ENCODE data around the gene AQR. TPM values are rescaled to one million over a fixed set of nuclear protein-coding genes. Genes with fewer than 3 reads are reported as not detected.
A peak's percentile ranks its signal among the peaks of the same experiment; 100 is the strongest.

AQR gene
- total RNA-seq, 2 donors from 2014 or later: 12.5 to 14.5 TPM

DNA sequence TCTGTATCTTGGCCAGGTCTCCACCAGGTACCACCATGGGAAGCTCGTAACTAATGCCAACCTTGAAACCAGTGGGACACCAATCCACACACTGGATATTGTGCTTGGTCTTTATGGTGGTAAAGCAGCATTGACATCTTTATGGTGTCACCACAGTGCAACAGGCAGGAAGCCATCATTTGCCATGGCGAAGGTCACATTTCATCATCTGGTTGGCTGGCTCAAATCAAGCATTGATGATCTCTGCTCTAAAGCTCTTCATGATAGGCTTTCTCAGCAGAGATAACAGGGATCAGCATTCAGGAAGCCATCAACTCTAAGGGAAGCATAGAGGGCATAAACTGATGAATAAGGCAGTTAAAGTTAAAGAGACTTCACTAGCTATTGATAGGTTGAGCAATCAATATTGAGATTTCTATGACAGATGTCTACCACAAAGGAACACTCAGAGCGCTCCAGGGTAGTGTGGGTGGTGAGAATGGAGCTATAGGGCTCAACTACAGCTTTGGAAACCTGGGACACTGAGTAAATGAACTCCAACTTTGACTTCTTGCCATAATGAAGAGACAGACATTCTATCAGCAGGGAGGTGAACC lies 120.1 kb downstream of the AQR start:
- Histone ChIP-seq H3K4me3 (no peak overlapping the region), H3K36me3 (peaks cover 2% of the 10 kb centered on the region), H3K27ac (no peak overlapping the region), H3K4me1 (peaks cover 0 to 12% of the 10 kb centered on the region in 2 donors), H3K27me3 (no peaks in the 10 kb centered on the region), H3K9me3 (no peaks in the 10 kb centered on the region)
- no peak for TF ChIP-seq CTCF (IDR thresholded peaks at IDR 0.05)
- DNase-seq (ENCODE audit: low spot score): no peak

- Histone ChIP-seq H3K27me3 (no peaks in the 10 kb centered on the region), H3K4me1 (peaks cover 0 to 2% of the 10 kb centered on the region in 2 donors), H3K27ac (no peak overlapping the region), H3K36me3 (no peaks in the 10 kb centered on the region), H3K9me3 (no peaks in the 10 kb centered on the region), H3K4me3 (no peak overlapping the region)
- no peak for DNase-seq (ENCODE audit: low spot score)
- TF ChIP-seq CTCF (IDR thresholded peaks at IDR 0.05): no peak
These were observed 121.9 kb downstream of the AQR start for GRCh38 chr15:34847598-34847997.

GRCh38 chr15:34841262-34841725 lies 128.2 kb downstream of the AQR start:
- no peak overlapping the region for H3K4me3 ChIP-seq
- no peaks in the 10 kb centered on the region for H3K4me1 ChIP-seq
- H3K27ac ChIP-seq: no peak overlapping the region
- no peaks in the 10 kb centered on the region for H3K9me3 ChIP-seq
- no peaks in the 10 kb centered on the region for H3K36me3 ChIP-seq
- DNase-seq (ENCODE audit: low spot score): no peak
- H3K27me3 ChIP-seq: no peaks in the 10 kb centered on the region
- TF ChIP-seq CTCF (IDR thresholded peaks at IDR 0.05): no peak

GRCh38 chr15:34838282-34838681 lies 131.3 kb downstream of the AQR start:
- TF ChIP-seq CTCF (IDR thresholded peaks at IDR 0.05): no peak
- Histone ChIP-seq H3K9me3 (peaks cover 0 to 18% of the 10 kb centered on the region in 2 donors), H3K27me3 (no peaks in the 10 kb centered on the region), H3K36me3 (no peaks in the 10 kb centered on the region), H3K27ac (no peak overlapping the region), H3K4me3 (no peak overlapping the region), H3K4me1 (no peaks in the 10 kb centered on the region)
- no peak for DNase-seq (ENCODE audit: low spot score)

GRCh38 chr15:34837246-34838016 lies 132.1 kb downstream of the AQR start:
- Histone ChIP-seq H3K36me3 (no peaks in the 10 kb centered on the region), H3K27ac (peak overlapping the region in 1 of 2 donors; percentile 48), H3K4me3 (no peak overlapping the region), H3K9me3 (peaks cover 0 to 18% of the 10 kb centered on the region in 2 donors), H3K4me1 (no peaks in the 10 kb centered on the region), H3K27me3 (no peaks in the 10 kb centered on the region)
- TF ChIP-seq CTCF (IDR thresholded peaks at IDR 0.05): no peak
- no peak for DNase-seq (ENCODE audit: low spot score)
